Activated naive CD4-positive, alpha-beta T cell treated with anti-CD3 and anti-CD28 coated beads, Interleukin-2, amount 50 U/mL, for 24 hours (primary cell): ENCODE measurements around the gene SYK.

Source experiments
- H3K27ac Mint-ChIP-seq: one replicate; pipeline ENCODE4 v1.8.0; 2021; ENCODE audit warnings: mild to moderate bottlenecking, mixed read lengths
- H3K27me3 Mint-ChIP-seq: one replicate; pipeline ENCODE4 v1.8.0; 2021; ENCODE audit warnings: mixed read lengths
- H3K36me3 Mint-ChIP-seq: one replicate; pipeline ENCODE4 v1.8.0; 2021; ENCODE audit warnings: mixed read lengths
- H3K4me1 Mint-ChIP-seq: one replicate; pipeline ENCODE4 v1.8.0; 2021; ENCODE audit warnings: mixed read lengths
- H3K4me3 Mint-ChIP-seq: one replicate; pipeline ENCODE4 v1.8.0; 2021; ENCODE audit warnings: mild to moderate bottlenecking, mixed read lengths
- H3K9me3 Mint-ChIP-seq: one replicate; pipeline ENCODE4 v1.8.0; 2021; ENCODE audit warnings: mixed read lengths

Gene SYK

GRCh38 chr9:90827181-90827871 lies 25.7 kb downstream of the SYK start:
- Mint-ChIP-seq H3K4me3 (no peak overlapping the region), H3K36me3 (no peaks in the 10 kb centered on the region), H3K27me3 (no peaks in the 10 kb centered on the region), H3K27ac (no peak overlapping the region), H3K4me1 (no peaks in the 10 kb centered on the region), H3K9me3 (no peaks in the 10 kb centered on the region)

- no peak overlapping the region for H3K27ac Mint-ChIP-seq
- no peaks in the 10 kb centered on the region for H3K9me3 Mint-ChIP-seq
These were observed 28.4 kb downstream of the SYK start for GRCh38 chr9:90830051-90830450.

GRCh38 chr9:90830977-90831376 lies 29.4 kb downstream of the SYK start:
- H3K36me3 Mint-ChIP-seq: no peaks in the 10 kb centered on the region
- H3K27ac Mint-ChIP-seq: no peak overlapping the region
- no peaks in the 10 kb centered on the region for H3K27me3 Mint-ChIP-seq
- H3K9me3 Mint-ChIP-seq: no peaks in the 10 kb centered on the region
- no peak overlapping the region for H3K4me3 Mint-ChIP-seq
- H3K4me1 Mint-ChIP-seq: no peaks in the 10 kb centered on the region

More at GRCh38 chr9:90830051-90830450, 28.4 kb downstream of the SYK start:
- no peaks in the 10 kb centered on the region for H3K36me3 Mint-ChIP-seq
- no peaks in the 10 kb centered on the region for H3K4me1 Mint-ChIP-seq
- H3K27me3 Mint-ChIP-seq: no peaks in the 10 kb centered on the region
- no peak overlapping the region for H3K4me3 Mint-ChIP-seq

- Mint-ChIP-seq H3K4me3 (no peak overlapping the region), H3K27me3 (no peaks in the 10 kb centered on the region), H3K4me1 (no peaks in the 10 kb centered on the region), H3K9me3 (no peaks in the 10 kb centered on the region), H3K36me3 (no peaks in the 10 kb centered on the region), H3K27ac (no peak overlapping the region)
These were observed 30.6 kb downstream of the SYK start for GRCh38 chr9:90832261-90832660.

GRCh38 chr9:90834828-90835595 lies 33.4 kb downstream of the SYK start:
- H3K27me3 Mint-ChIP-seq: peaks cover 1% of the 10 kb centered on the region
- no peak overlapping the region for H3K4me3 Mint-ChIP-seq
- H3K36me3 Mint-ChIP-seq: no peaks in the 10 kb centered on the region
- H3K9me3 Mint-ChIP-seq: no peaks in the 10 kb centered on the region
- H3K4me1 Mint-ChIP-seq: peaks cover 3% of the 10 kb centered on the region
- no peak overlapping the region for H3K27ac Mint-ChIP-seq

- H3K27me3 Mint-ChIP-seq: peaks cover 1% of the 10 kb centered on the region
- no peaks in the 10 kb centered on the region for H3K9me3 Mint-ChIP-seq
- H3K4me1 Mint-ChIP-seq: peaks cover 3% of the 10 kb centered on the region
- no peaks in the 10 kb centered on the region for H3K36me3 Mint-ChIP-seq
- H3K4me3 Mint-ChIP-seq: no peak overlapping the region
- H3K27ac Mint-ChIP-seq: no peak overlapping the region
These were observed 34.9 kb downstream of the SYK start for GRCh38 chr9:90836411-90837080.

GRCh38 chr9:90838098-90838497 lies 36.5 kb downstream of the SYK start:
- H3K27me3 Mint-ChIP-seq: peaks cover 1% of the 10 kb centered on the region
- peaks cover 3% of the 10 kb centered on the region for H3K4me1 Mint-ChIP-seq
- no peak overlapping the region for H3K27ac Mint-ChIP-seq
- no peak overlapping the region for H3K4me3 Mint-ChIP-seq
- no peaks in the 10 kb centered on the region for H3K36me3 Mint-ChIP-seq
- no peaks in the 10 kb centered on the region for H3K9me3 Mint-ChIP-seq

- Mint-ChIP-seq H3K4me1 (peaks cover 3% of the 10 kb centered on the region), H3K27me3 (peaks cover 1% of the 10 kb centered on the region), H3K4me3 (no peak overlapping the region), H3K36me3 (no peaks in the 10 kb centered on the region), H3K9me3 (no peaks in the 10 kb centered on the region), H3K27ac (no peak overlapping the region)
These were observed 37.0 kb downstream of the SYK start for GRCh38 chr9:90838581-90839154.

GRCh38 chr9:90839183-90839728 lies 37.6 kb downstream of the SYK start:
- H3K36me3 Mint-ChIP-seq: no peaks in the 10 kb centered on the region
- no peaks in the 10 kb centered on the region for H3K9me3 Mint-ChIP-seq
- H3K27ac Mint-ChIP-seq: no peak overlapping the region
- H3K4me3 Mint-ChIP-seq: no peak overlapping the region
- H3K27me3 Mint-ChIP-seq: peaks cover 1% of the 10 kb centered on the region
- H3K4me1 Mint-ChIP-seq: peaks cover 3% of the 10 kb centered on the region

GRCh38 chr9:90840696-90841095 lies 39.1 kb downstream of the SYK start:
- Mint-ChIP-seq H3K36me3 (no peaks in the 10 kb centered on the region), H3K9me3 (no peaks in the 10 kb centered on the region), H3K27ac (no peak overlapping the region), H3K4me1 (peaks cover 3% of the 10 kb centered on the region), H3K4me3 (no peak overlapping the region), H3K27me3 (peaks cover 1% of the 10 kb centered on the region)

- Mint-ChIP-seq H3K4me1 (peaks cover 3% of the 10 kb centered on the region), H3K27me3 (peaks cover 1% of the 10 kb centered on the region), H3K9me3 (no peaks in the 10 kb centered on the region), H3K27ac (no peak overlapping the region), H3K36me3 (no peaks in the 10 kb centered on the region), H3K4me3 (no peak overlapping the region)
These were observed 39.6 kb downstream of the SYK start for GRCh38 chr9:90841213-90841612.

- Mint-ChIP-seq H3K9me3 (no peaks in the 10 kb centered on the region), H3K4me3 (no peak overlapping the region), H3K27ac (no peak overlapping the region), H3K27me3 (peaks cover 1% of the 10 kb centered on the region), H3K4me1 (peaks cover 3% of the 10 kb centered on the region), H3K36me3 (no peaks in the 10 kb centered on the region)
These were observed 40.0 kb downstream of the SYK start for GRCh38 chr9:90841615-90842014.

- H3K9me3 Mint-ChIP-seq: no peaks in the 10 kb centered on the region
- peaks cover 3% of the 10 kb centered on the region for H3K4me1 Mint-ChIP-seq
- no peaks in the 10 kb centered on the region for H3K36me3 Mint-ChIP-seq
- peaks cover 1% of the 10 kb centered on the region for H3K27me3 Mint-ChIP-seq
- H3K4me3 Mint-ChIP-seq: no peak overlapping the region
- H3K27ac Mint-ChIP-seq: no peak overlapping the region
These were observed 40.7 kb downstream of the SYK start for GRCh38 chr9:90842176-90842777.

GRCh38 chr9:90842996-90843395 lies 41.4 kb downstream of the SYK start:
- Mint-ChIP-seq H3K4me1 (peaks cover 3% of the 10 kb centered on the region), H3K27ac (no peak overlapping the region), H3K36me3 (no peaks in the 10 kb centered on the region), H3K27me3 (no peaks in the 10 kb centered on the region), H3K4me3 (no peak overlapping the region), H3K9me3 (no peaks in the 10 kb centered on the region)

GRCh38 chr9:90843525-90843924 lies 41.9 kb downstream of the SYK start:
- Mint-ChIP-seq H3K9me3 (no peaks in the 10 kb centered on the region), H3K36me3 (no peaks in the 10 kb centered on the region), H3K4me1 (peaks cover 3% of the 10 kb centered on the region), H3K4me3 (no peak overlapping the region), H3K27ac (no peak overlapping the region), H3K27me3 (no peaks in the 10 kb centered on the region)
